Lower leg skin (tissue), 3 donors: ENCODE data around the gene SHH.

Experiments used
- CTCF ChIP-seq, 3 donors: fragments of 450-650 bp; IDR thresholded peaks; one replicate each; pipeline ENCODE4 v1.5.1; 2016; ENCODE audit warnings: antibody characterized with exemption in 3 of 3, mild to moderate bottlenecking in 3 of 3, moderate library complexity in 2 of 3
- POLR2A ChIP-seq, 2 donors: fragments of 450-650 bp; IDR thresholded peaks; one replicate each; pipeline ENCODE4 v1.6.1; 2016 to 2017; ENCODE audit warnings: antibody characterized with exemption in 2 of 2, mild to moderate bottlenecking in 1 of 2, moderate library complexity in 1 of 2

GRCh38 chr7:155850766-155851678 lies 38.8 kb upstream of the SHH start:
- TF ChIP-seq POLR2A (IDR thresholded peaks at IDR 0.05): no peak
- TF ChIP-seq CTCF (IDR thresholded peaks at IDR 0.05): no peak
